ENCODE results near the gene PTPRC.

DNA sequence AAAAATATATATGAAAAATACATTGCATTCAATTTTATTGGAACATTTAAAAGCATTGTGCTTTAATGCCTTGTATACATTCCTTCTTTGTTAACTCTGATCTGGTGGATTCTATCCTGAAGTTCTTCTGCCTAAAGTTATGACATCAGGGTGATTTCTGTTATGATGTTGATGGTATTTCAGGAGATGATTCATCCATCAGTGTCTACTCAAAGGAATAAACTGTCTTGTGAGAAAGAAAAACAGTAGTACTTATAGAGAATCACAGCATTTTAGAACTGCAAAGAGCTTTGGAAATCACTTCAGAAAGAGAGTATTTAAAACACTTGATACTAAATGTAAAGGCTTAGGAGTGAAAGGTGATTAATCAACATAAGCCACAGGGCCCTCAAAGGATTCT is 155.7 kb downstream of the PTPRC start:
- TF ChIP-seq ESRRA (IDR thresholded peaks at IDR 0.05; ENCODE audit: borderline replicate concordance, low read length): no peak
- TF ChIP-seq POLR2A (IDR thresholded peaks at IDR 0.05; ENCODE audit: low read length): no peak
- TF ChIP-seq, protein P1, sequence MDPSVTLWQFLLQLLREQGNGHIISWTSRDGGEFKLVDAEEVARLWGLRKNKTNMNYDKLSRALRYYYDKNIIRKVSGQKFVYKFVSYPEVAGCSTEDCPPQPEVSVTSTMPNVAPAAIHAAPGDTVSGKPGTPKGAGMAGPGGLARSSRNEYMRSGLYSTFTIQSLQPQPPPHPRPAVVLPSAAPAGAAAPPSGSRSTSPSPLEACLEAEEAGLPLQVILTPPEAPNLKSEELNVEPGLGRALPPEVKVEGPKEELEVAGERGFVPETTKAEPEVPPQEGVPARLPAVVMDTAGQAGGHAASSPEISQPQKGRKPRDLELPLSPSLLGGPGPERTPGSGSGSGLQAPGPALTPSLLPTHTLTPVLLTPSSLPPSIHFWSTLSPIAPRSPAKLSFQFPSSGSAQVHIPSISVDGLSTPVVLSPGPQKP (IDR thresholded peaks at IDR 0.05; ENCODE audit: low read depth, low read length): no peak
- TF ChIP-seq, protein P2, sequence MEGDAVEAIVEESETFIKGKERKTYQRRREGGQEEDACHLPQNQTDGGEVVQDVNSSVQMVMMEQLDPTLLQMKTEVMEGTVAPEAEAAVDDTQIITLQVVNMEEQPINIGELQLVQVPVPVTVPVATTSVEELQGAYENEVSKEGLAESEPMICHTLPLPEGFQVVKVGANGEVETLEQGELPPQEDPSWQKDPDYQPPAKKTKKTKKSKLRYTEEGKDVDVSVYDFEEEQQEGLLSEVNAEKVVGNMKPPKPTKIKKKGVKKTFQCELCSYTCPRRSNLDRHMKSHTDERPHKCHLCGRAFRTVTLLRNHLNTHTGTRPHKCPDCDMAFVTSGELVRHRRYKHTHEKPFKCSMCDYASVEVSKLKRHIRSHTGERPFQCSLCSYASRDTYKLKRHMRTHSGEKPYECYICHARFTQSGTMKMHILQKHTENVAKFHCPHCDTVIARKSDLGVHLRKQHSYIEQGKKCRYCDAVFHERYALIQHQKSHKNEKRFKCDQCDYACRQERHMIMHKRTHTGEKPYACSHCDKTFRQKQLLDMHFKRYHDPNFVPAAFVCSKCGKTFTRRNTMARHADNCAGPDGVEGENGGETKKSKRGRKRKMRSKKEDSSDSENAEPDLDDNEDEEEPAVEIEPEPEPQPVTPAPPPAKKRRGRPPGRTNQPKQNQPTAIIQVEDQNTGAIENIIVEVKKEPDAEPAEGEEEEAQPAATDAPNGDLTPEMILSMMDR (IDR thresholded peaks at IDR 0.05): no peak
- TF ChIP-seq MAFK (IDR thresholded peaks at IDR 0.05; ENCODE audit: partially characterized antibody): no peak
- TF ChIP-seq ZNF302 (CRISPR knock-in tag; IDR thresholded peaks at IDR 0.05): no peak
- no peak for TF ChIP-seq RCOR1 (IDR thresholded peaks at IDR 0.05; ENCODE audit: low read depth, low read length)
- TF ChIP-seq POLR2AphosphoS2 (conservative IDR thresholded peaks at IDR 0.05; ENCODE audit: low read length): no peak
- TF ChIP-seq, protein P3, sequence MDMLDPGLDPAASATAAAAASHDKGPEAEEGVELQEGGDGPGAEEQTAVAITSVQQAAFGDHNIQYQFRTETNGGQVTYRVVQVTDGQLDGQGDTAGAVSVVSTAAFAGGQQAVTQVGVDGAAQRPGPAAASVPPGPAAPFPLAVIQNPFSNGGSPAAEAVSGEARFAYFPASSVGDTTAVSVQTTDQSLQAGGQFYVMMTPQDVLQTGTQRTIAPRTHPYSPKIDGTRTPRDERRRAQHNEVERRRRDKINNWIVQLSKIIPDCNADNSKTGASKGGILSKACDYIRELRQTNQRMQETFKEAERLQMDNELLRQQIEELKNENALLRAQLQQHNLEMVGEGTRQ (IDR thresholded peaks at IDR 0.05): no peak
- TF ChIP-seq, protein P4, sequence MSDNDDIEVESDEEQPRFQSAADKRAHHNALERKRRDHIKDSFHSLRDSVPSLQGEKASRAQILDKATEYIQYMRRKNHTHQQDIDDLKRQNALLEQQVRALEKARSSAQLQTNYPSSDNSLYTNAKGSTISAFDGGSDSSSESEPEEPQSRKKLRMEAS (IDR thresholded peaks at IDR 0.05): no peak
